GM12892 (cell line): Measurements from ENCODE around the gene TIAL1.

Experiments used
- POLR2A ChIP-seq: IDR thresholded peaks from 2 replicates; pipeline ENCODE4 v1.6.1; 2011; ENCODE audit warnings: low read depth, low read length, control low read depth
- POLR2AphosphoS5 ChIP-seq: IDR thresholded peaks from 2 replicates; pipeline ENCODE4 v1.6.1; 2011; ENCODE audit warnings: low read depth, low read length, control low read depth
- TAF1 ChIP-seq: IDR thresholded peaks from 2 replicates; pipeline ENCODE4 v1.6.1; 2011; ENCODE audit warnings: low read depth, mild to moderate bottlenecking, control low read depth, low read length, borderline replicate concordance

DNA sequence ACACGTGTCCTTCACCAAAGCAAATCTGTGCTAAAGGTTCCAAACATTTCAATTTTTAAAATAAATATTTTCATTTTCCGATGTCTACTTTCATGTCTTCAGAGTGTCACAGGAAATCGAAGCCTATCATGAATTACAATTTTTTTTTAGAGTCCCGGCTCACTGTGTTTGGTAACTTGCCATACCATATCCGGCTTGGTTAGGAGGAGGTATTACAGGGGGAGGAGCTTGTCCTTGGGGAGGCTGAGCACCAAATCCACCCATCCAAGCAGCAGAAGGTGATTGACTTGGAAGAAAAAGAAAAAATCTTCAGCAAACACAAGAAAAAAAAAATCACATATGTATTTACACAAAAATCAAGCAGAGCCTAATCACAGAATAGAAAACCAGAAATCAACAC is 21.3 kb downstream of the TIAL1 start:
- no peak for TF ChIP-seq POLR2A
- TF ChIP-seq POLR2AphosphoS5 = no peak
- TF ChIP-seq TAF1 = no peak
